Retinal pigment epithelial cell (primary cell): ENCODE data around the gene USE1.

ENCODE experiments used
- DNase-seq: peaks from one replicate; pipeline ENCODE4 v3.0.0-alpha.2; 2010; ENCODE audit warnings: low read depth
- H3K4me3 ChIP-seq: 2 replicates; pipeline ENCODE4 v1.5.1; 2011; ENCODE audit warnings: mild to moderate bottlenecking, low read length, control low read depth, moderate library complexity
- TF ChIP-seq, protein P1 (sequence below): conservative IDR thresholded peaks from 2 replicates; pipeline ENCODE4 v1.5.1; 2011; ENCODE audit warnings: low read depth, low read length, control low read depth, inconsistent platforms

USE1 gene, protein sequence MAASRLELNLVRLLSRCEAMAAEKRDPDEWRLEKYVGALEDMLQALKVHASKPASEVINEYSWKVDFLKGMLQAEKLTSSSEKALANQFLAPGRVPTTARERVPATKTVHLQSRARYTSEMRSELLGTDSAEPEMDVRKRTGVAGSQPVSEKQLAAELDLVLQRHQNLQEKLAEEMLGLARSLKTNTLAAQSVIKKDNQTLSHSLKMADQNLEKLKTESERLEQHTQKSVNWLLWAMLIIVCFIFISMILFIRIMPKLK

DNA sequence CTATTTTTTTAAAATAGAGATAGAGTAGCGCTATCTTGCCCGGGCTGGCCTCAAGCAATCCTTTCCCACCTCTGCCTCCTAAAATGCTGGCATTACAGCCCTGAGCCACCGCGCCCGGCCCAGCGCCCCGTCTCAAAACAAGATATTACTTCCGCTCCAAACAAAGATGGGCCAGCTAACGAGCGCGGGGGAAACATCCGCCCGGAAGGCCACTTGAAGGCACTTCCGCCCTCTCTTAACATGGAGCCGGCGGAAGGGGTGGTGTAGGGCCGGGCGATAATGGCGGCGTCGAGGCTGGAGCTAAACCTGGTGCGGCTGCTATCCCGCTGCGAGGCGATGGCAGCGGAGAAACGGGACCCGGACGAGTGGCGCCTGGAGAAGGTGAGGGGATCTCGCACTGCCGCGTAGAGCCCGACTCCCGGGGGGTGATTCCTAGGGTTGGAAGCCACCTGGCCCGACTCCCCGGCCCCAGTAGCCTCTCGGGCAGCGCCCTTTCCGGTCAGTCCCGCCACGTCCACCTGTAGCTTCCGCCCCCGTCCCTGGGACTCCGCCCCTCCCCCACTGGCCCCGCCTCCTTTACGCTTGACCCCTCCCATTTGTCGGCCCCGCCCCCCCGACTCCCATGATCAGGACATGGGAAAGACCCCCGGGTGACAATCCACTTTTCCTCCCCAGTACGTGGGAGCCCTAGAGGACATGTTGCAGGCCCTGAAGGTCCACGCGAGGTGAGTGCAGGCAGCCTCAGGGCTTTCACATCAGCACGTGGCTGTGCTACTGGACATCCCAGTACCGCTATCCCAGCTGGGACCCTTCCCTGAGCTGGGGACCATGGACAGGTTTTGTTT lies at the start of gene USE1:
USE1 (plus strand) TSS at position 231 of the 845 bp plus-strand sequence; CDS start at position 280, 49 bp downstream.
- peak; percentile 64 for DNase-seq
- TF ChIP-seq, protein P1, sequence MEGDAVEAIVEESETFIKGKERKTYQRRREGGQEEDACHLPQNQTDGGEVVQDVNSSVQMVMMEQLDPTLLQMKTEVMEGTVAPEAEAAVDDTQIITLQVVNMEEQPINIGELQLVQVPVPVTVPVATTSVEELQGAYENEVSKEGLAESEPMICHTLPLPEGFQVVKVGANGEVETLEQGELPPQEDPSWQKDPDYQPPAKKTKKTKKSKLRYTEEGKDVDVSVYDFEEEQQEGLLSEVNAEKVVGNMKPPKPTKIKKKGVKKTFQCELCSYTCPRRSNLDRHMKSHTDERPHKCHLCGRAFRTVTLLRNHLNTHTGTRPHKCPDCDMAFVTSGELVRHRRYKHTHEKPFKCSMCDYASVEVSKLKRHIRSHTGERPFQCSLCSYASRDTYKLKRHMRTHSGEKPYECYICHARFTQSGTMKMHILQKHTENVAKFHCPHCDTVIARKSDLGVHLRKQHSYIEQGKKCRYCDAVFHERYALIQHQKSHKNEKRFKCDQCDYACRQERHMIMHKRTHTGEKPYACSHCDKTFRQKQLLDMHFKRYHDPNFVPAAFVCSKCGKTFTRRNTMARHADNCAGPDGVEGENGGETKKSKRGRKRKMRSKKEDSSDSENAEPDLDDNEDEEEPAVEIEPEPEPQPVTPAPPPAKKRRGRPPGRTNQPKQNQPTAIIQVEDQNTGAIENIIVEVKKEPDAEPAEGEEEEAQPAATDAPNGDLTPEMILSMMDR = no peak

DNA sequence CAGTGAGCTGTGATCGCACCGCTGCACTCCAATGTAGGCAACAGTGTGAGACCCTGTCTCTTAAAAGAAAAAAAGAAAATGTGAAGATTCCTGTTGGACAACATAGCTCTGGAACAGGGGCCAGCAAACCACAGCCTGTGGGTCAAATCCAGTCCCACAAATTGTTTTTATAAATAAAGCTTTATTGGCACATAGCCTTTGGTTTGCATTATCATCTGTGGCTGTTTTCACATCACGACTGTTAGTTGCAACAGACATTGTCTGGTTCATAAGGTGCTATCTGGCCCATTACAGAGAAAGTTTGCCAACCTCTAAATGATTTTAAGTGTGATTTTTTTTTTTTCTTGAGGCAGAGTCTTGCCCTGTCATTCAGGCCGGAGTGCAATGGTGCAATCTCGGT lies 49.4 kb upstream of the USE1 start:
- H3K4me3 ChIP-seq = no peak overlapping the region
- no peak for DNase-seq
- TF ChIP-seq, protein P1 = no peak

More for the DNA sequence above, at the start of gene USE1:
- H3K4me3 ChIP-seq = peak within 1 kb of the TSS; percentile 73

- no peak for DNase-seq
- no peak overlapping the region for H3K4me3 ChIP-seq
- TF ChIP-seq, protein P1 = no peak
These were observed 44.4 kb upstream of the USE1 start for GRCh38 chr19:17170538-17171297.

- no peak for DNase-seq
- TF ChIP-seq, protein P1 = no peak
- no peak overlapping the region for H3K4me3 ChIP-seq
These were observed 43.3 kb upstream of the USE1 start for GRCh38 chr19:17171874-17172273.

DNA sequence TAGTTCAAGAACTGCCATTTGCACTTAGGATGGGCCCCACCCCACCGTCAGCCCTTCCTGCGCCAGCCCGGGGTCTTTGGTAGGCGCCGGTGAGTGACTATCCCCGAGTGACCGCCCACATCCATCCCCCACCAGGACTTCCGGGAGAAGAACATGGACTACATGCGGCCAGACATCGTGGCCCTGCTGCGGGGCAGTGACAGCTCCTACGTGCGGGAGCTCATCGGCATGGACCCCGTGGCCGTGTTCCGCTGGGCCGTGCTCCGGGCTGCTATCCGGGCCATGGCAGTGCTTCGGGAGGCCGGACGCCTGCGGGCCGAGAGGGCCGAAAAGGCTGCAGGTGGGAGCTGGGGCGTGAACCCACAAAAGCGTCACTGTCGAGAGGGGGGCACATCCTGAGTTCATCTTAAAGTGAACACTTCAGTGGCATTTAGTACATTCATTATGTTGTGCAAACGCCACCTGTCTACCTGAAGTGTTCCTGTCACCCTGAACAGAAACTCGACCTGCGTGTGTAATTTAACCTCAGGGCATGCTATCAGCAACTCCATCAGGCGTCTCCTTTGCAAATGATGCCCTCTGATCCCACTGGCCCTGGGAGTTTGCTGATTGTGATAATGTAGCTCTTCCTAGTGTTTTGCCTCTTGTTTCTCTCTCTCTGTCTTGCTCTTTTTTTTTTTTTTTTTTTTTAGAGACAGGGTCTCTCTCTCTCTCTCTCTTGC lies 42.4 kb upstream of the USE1 start:
- no peak overlapping the region for H3K4me3 ChIP-seq
- DNase-seq = no peak
- TF ChIP-seq, protein P1 = no peak

GRCh38 chr19:17178291-17178690 lies 36.9 kb upstream of the USE1 start:
- no peak for DNase-seq
- TF ChIP-seq, protein P1 = no peak
- no peak overlapping the region for H3K4me3 ChIP-seq
